Measurements from ENCODE around the gene PYGB. TPM values are rescaled to one million over a fixed set of nuclear protein-coding genes. Genes with fewer than 3 reads are reported as not detected.

Gene PYGB
- 10 to 100 TPM; 43.7 to 48.3 TPM for total RNA-seq

GRCh38 chr20:25247956-25248785 lies at the start of gene PYGB:
Gene PYGB (plus strand): TSS chr20:25248085. CDS start chr20:25248179, 94 bp downstream.
- peak within 1 kb of the TSS; percentile 92 for H3K27ac Mint-ChIP-seq
- peak within 1 kb of the TSS; percentile 94 to 99 for H3K4me3 Mint-ChIP-seq
- H3K36me3 Mint-ChIP-seq (ENCODE audit: insufficient read depth in 2 of 2), result peaks cover 2 to 5% of the 10 kb centered on the region in 2 donors
- peak; percentile 82 to 84 for ATAC-seq (replicated peaks in 1 of 2)
- peaks cover 7% of the 10 kb centered on the region for H3K27me3 Mint-ChIP-seq (ENCODE audit: low read depth)
- peaks cover 59% of the 10 kb centered on the region for H3K4me1 Mint-ChIP-seq (ENCODE audit: low read depth)
- H3K9me3 Mint-ChIP-seq, result peaks cover 0 to 3% of the 10 kb centered on the region in 2 donors
- DNase-seq, result peak; percentile 80 to 82

GRCh38 chr20:25198663-25199383 lies 49.1 kb upstream of the PYGB start:
- Mint-ChIP-seq H3K36me3 (ENCODE audit: insufficient read depth in 2 of 2) (peaks cover 2% of the 10 kb centered on the region in 2 donors), H3K4me3 (no peak overlapping the region)

GRCh38 chr20:25199473-25200260 lies 48.2 kb upstream of the PYGB start:
- Mint-ChIP-seq H3K9me3 (no peaks in the 10 kb centered on the region), H3K4me3 (no peak overlapping the region), H3K4me1 (ENCODE audit: low read depth) (peaks cover 55% of the 10 kb centered on the region), H3K27ac (peak overlapping the region; percentile 25), H3K36me3 (ENCODE audit: insufficient read depth in 2 of 2) (peaks cover 2% of the 10 kb centered on the region in 2 donors), H3K27me3 (ENCODE audit: low read depth) (no peaks in the 10 kb centered on the region)
- DNase-seq (no peak), ATAC-seq (replicated peaks in 1 of 2) (no peak)

More at GRCh38 chr20:25198663-25199383, 49.1 kb upstream of the PYGB start:
- ATAC-seq (replicated peaks in 1 of 2) (no peak), DNase-seq (no peak)
- Mint-ChIP-seq H3K9me3 (no peaks in the 10 kb centered on the region), H3K4me1 (ENCODE audit: low read depth) (peaks cover 58% of the 10 kb centered on the region), H3K27me3 (ENCODE audit: low read depth) (no peaks in the 10 kb centered on the region), H3K27ac (no peak overlapping the region)

GRCh38 chr20:25203089-25203488 lies 44.8 kb upstream of the PYGB start:
- Mint-ChIP-seq H3K9me3 (no peaks in the 10 kb centered on the region), H3K4me1 (ENCODE audit: low read depth) (peaks cover 29% of the 10 kb centered on the region), H3K27ac (no peak overlapping the region), H3K36me3 (ENCODE audit: insufficient read depth in 2 of 2) (peaks cover 2% of the 10 kb centered on the region in 2 donors), H3K4me3 (no peak overlapping the region), H3K27me3 (ENCODE audit: low read depth) (no peaks in the 10 kb centered on the region)
- DNase-seq (no peak), ATAC-seq (replicated peaks in 1 of 2) (no peak)

DNA sequence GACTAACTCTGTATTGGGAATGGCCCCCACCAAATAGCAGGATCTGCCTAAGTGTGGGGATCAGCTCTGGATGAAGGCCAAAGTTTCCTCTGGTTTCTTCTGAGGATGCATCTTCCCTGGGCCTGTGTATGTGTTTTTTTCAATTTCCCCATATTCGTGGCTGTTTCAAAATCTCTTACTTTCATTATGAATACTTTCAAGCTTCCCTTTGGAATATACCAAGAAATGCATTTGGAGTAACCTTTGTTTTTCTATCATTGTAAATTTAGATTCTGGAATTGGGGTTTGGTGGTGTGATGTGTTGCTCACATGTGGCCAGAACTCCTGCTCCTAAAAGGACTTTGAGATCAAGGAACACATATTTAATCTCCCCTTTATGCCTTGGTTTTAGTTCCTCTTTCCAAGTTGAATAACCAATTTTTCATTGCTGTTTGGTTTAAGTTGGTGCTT lies 44.0 kb upstream of the PYGB start:
- no peak for ATAC-seq (replicated peaks in 1 of 2)
- peak overlapping the region; percentile 25 for H3K27ac Mint-ChIP-seq
- H3K27me3 Mint-ChIP-seq (ENCODE audit: low read depth), result no peaks in the 10 kb centered on the region
- H3K4me1 Mint-ChIP-seq (ENCODE audit: low read depth), result peaks cover 24% of the 10 kb centered on the region
- H3K36me3 Mint-ChIP-seq (ENCODE audit: insufficient read depth in 2 of 2), result peaks cover 2% of the 10 kb centered on the region in 2 donors
- no peak overlapping the region for H3K4me3 Mint-ChIP-seq
- no peak for DNase-seq
- H3K9me3 Mint-ChIP-seq, result no peaks in the 10 kb centered on the region

- Mint-ChIP-seq H3K36me3 (ENCODE audit: insufficient read depth in 2 of 2) (peaks cover 2 to 4% of the 10 kb centered on the region in 2 donors), H3K4me3 (no peak overlapping the region), H3K27me3 (ENCODE audit: low read depth) (no peaks in the 10 kb centered on the region), H3K4me1 (ENCODE audit: low read depth) (peaks cover 16% of the 10 kb centered on the region), H3K27ac (no peak overlapping the region), H3K9me3 (no peaks in the 10 kb centered on the region)
- DNase-seq (no peak), ATAC-seq (replicated peaks in 1 of 2) (peak in 1 of 2 donors; percentile 4)
These were observed 43.2 kb upstream of the PYGB start for GRCh38 chr20:25204550-25205276.

- Mint-ChIP-seq H3K4me3 (no peak overlapping the region), H3K36me3 (ENCODE audit: insufficient read depth in 2 of 2) (peaks cover 2 to 6% of the 10 kb centered on the region in 2 donors), H3K27ac (no peak overlapping the region), H3K9me3 (no peaks in the 10 kb centered on the region), H3K27me3 (ENCODE audit: low read depth) (no peaks in the 10 kb centered on the region), H3K4me1 (ENCODE audit: low read depth) (peaks cover 8% of the 10 kb centered on the region)
- DNase-seq (no peak), ATAC-seq (replicated peaks in 1 of 2) (peak in 1 of 2 donors; percentile 13)
These were observed 42.4 kb upstream of the PYGB start for GRCh38 chr20:25205277-25206062.

DNA sequence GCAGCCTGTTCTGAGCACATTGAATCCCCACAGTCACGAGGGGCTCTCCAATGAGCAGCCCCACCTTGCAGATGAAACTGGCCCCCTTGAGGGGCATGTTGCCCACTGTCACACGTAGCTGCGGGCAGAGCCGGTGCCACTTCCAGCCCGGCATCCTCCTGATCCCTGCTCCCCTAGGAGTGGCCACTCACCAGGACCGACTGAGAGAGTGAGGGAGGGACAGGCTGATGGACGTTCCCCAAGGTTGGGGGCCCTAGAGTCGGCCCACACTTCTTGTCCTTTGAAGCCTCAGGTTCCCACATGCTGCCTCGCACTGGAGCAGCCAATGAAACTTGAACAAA lies 41.9 kb upstream of the PYGB start:
- H3K27ac Mint-ChIP-seq, result no peak overlapping the region
- H3K36me3 Mint-ChIP-seq (ENCODE audit: insufficient read depth in 2 of 2), result peaks cover 2 to 6% of the 10 kb centered on the region in 2 donors
- DNase-seq (no peak), ATAC-seq (replicated peaks in 1 of 2) (no peak)
- no peak overlapping the region for H3K4me3 Mint-ChIP-seq
- no peaks in the 10 kb centered on the region for H3K27me3 Mint-ChIP-seq (ENCODE audit: low read depth)
- H3K9me3 Mint-ChIP-seq, result no peaks in the 10 kb centered on the region
- H3K4me1 Mint-ChIP-seq (ENCODE audit: low read depth), result peaks cover 2% of the 10 kb centered on the region

DNA sequence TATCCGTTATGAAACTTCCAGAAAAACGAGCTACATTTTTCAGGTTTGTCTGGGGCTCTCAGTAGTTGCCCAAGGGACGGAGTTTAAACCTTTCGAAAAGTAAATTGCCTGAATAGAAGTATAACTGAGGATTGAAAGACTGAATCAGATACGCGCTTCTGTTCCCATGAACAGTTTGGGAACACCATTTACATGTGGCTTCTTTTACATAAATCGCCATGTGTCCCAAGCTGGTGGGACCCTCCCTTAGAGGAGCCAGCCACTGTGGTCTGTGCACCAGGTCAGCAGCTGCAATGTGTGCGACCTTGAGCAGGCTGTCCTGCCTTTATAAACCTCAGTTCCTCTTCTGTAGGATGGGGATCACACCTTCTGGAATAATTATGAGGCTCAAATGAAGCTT lies 41.3 kb upstream of the PYGB start:
- Mint-ChIP-seq H3K4me3 (no peak overlapping the region), H3K27ac (no peak overlapping the region), H3K27me3 (ENCODE audit: low read depth) (no peaks in the 10 kb centered on the region), H3K9me3 (no peaks in the 10 kb centered on the region), H3K36me3 (ENCODE audit: insufficient read depth in 2 of 2) (peaks cover 2 to 6% of the 10 kb centered on the region in 2 donors), H3K4me1 (ENCODE audit: low read depth) (no peaks in the 10 kb centered on the region)
- ATAC-seq (replicated peaks in 1 of 2) (no peak), DNase-seq (no peak)

- no peaks in the 10 kb centered on the region for H3K27me3 Mint-ChIP-seq (ENCODE audit: low read depth)
- H3K27ac Mint-ChIP-seq, result no peak overlapping the region
- H3K4me3 Mint-ChIP-seq, result no peak overlapping the region
- no peaks in the 10 kb centered on the region for H3K9me3 Mint-ChIP-seq
- DNase-seq, result no peak
- no peaks in the 10 kb centered on the region for H3K4me1 Mint-ChIP-seq (ENCODE audit: low read depth)
- no peak for ATAC-seq (replicated peaks in 1 of 2)
- peaks cover 6% of the 10 kb centered on the region in 2 donors for H3K36me3 Mint-ChIP-seq (ENCODE audit: insufficient read depth in 2 of 2)
These were observed 40.5 kb upstream of the PYGB start for GRCh38 chr20:25207149-25207959.

DNA sequence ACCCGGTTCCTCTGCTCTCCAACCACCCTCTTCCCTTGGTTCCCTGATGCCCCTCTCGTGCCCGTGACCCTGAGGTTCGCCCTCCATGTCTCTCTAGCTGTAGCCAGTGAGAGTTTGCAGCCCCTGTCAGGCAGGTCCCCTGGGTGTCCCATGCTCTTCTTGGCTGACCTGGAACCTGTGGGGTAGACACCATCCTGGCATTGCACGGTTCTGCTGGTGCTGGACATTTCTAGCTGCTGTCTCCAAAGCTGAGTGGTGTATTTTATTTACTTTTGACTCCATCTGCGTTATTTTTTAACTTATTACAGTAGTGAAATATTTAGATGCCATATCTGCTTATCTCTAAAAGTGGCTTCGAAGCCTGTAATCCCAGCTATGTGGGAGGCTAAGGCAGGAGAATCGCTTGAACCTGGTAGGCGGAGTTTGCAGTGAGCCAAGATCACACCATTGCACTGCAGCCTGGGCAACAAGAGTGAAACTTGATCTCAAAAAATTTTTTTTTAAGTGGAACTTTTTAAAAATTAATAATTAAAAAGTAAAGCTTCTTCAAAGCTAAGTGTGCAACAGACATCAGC lies 39.8 kb upstream of the PYGB start:
- no peaks in the 10 kb centered on the region for H3K4me1 Mint-ChIP-seq (ENCODE audit: low read depth)
- no peaks in the 10 kb centered on the region for H3K27me3 Mint-ChIP-seq (ENCODE audit: low read depth)
- peaks cover 5 to 6% of the 10 kb centered on the region in 2 donors for H3K36me3 Mint-ChIP-seq (ENCODE audit: insufficient read depth in 2 of 2)
- H3K9me3 Mint-ChIP-seq, result no peaks in the 10 kb centered on the region
- H3K4me3 Mint-ChIP-seq, result no peak overlapping the region
- ATAC-seq (replicated peaks in 1 of 2), result no peak
- no peak overlapping the region for H3K27ac Mint-ChIP-seq
- no peak for DNase-seq
